Endothelial cell of umbilical vein (primary cell): ENCODE data around the gene RBPJL. TPM values are rescaled to one million over a fixed set of nuclear protein-coding genes. Genes with fewer than 3 reads are reported as not detected.

ENCODE experiments used
- BruUV-seq: library from RNA; stranded (reverse); fragments of 400-500 nt; replicated peaks from 2 replicates; lab custom pipeline; 2021; lab: Mats Ljungman, UMichigan
- CTCF ChIA-PET: fragments of 300-600, 350-600 bp; sonication (Branson Sonifier 250); formaldehyde crosslinking; loops from one replicate; lab custom pipeline; 2021; ENCODE audit warnings: antibody characterized with exemption, inconsistent platforms; lab: Charles Lee
- POLR2A ChIA-PET: fragments of 300-600, 350-600 bp; sonication (Branson Sonifier 250); formaldehyde crosslinking; loops from one replicate; lab custom pipeline; 2021; ENCODE audit warnings: antibody characterized with exemption, inconsistent platforms; lab: Charles Lee
- DNase-seq: peaks from one replicate; pipeline ENCODE4 v3.0.0-alpha.2; 2011; ENCODE audit warnings: low read depth, low spot score
- FAIRE-seq: peaks from 2 replicates; lab custom pipeline; 2011; peaks lifted over from hg19 to GRCh38; lab: Jason Lieb, UNC
- H2AFZ ChIP-seq: 2 replicates; pipeline ENCODE4 v1.6.0; 2012; ENCODE audit warnings: low read depth, low read length, control low read depth, inconsistent platforms
- H3K27ac ChIP-seq: 2 replicates; pipeline ENCODE4 v1.5.1; 2011; ENCODE audit warnings: low read depth, mild to moderate bottlenecking, control low read depth, low read length, moderate library complexity; ENCODE audit not compliant: insufficient read depth
- H3K27me3 ChIP-seq, 2 experiments: 2 replicates each; pipeline versions ENCODE4 v1.6.0 to v1.6.1; 2011; ENCODE audit warnings: low read length in 2 of 2, mixed read lengths in 1 of 2; ENCODE audit not compliant: control insufficient read depth in 2 of 2, insufficient read depth in 2 of 2
- H3K36me3 ChIP-seq, 2 experiments: 2 replicates in 1 of 2; 3 replicates in 1 of 2; pipeline ENCODE4 v1.5.1; 2011; ENCODE audit warnings: low read length in 2 of 2, mild to moderate bottlenecking in 1 of 2, moderate library complexity in 1 of 2; ENCODE audit not compliant: control insufficient read depth in 2 of 2, insufficient read depth in 2 of 2; ENCODE audit errors: extremely low read depth in 1 of 2
- H3K4me1 ChIP-seq: 3 replicates; pipeline ENCODE4 v1.5.1; 2011; ENCODE audit warnings: mild to moderate bottlenecking, low read length; ENCODE audit not compliant: control insufficient read depth, insufficient read depth; ENCODE audit errors: extremely low read depth
- H3K4me2 ChIP-seq: 2 replicates; pipeline ENCODE4 v1.6.1; 2011; ENCODE audit warnings: low read length, control low read depth, mixed read lengths; ENCODE audit not compliant: insufficient read depth
- H3K4me3 ChIP-seq, 3 experiments: fragments of 200-600 bp in 1 of 3; sonication (generic), shearing (Covaris generic) in 1 of 3; replicated peaks in 1 of 3; 2 replicates each; pipeline ENCODE4 v1.5.1; 2011 to 2016; ENCODE audit warnings: control low read depth in 3 of 3, low read length in 3 of 3, mild to moderate bottlenecking in 2 of 3, inconsistent platforms in 1 of 3, low read depth in 1 of 3, moderate library complexity in 1 of 3; ENCODE audit not compliant: insufficient read depth in 1 of 3
- H3K79me2 ChIP-seq: 2 replicates; pipeline ENCODE4 v1.6.0; 2012; ENCODE audit warnings: low read length, inconsistent platforms; ENCODE audit not compliant: control insufficient read depth, insufficient read depth
- H3K9ac ChIP-seq: replicated peaks from 2 replicates; pipeline ENCODE3; 2011; ENCODE audit warnings: low read length, control low read depth; ENCODE audit not compliant: insufficient read depth; ENCODE audit errors: extremely low read depth
- H3K9me1 ChIP-seq: replicated peaks from 3 replicates; pipeline ENCODE4 v1.6.0; 2011; ENCODE audit warnings: mild to moderate bottlenecking, low read length; ENCODE audit not compliant: control insufficient read depth, insufficient read depth; ENCODE audit errors: extremely low read depth
- H3K9me3 ChIP-seq: replicated peaks from 2 replicates; pipeline ENCODE4 v1.5.1; 2012; ENCODE audit warnings: low read length, inconsistent platforms; ENCODE audit not compliant: control insufficient read depth, insufficient read depth
- H4K20me1 ChIP-seq: replicated peaks from 2 replicates; pipeline ENCODE3; 2011; ENCODE audit warnings: mild to moderate bottlenecking, low read length; ENCODE audit not compliant: control insufficient read depth, insufficient read depth; ENCODE audit errors: extremely low read depth
- CTCF ChIP-seq, 2 donors: IDR thresholded peaks; 1 replicate in 1 of 2; 2 replicates in 1 of 2; pipeline ENCODE4 v1.5.1; 2011; ENCODE audit warnings: low read length in 2 of 2, mild to moderate bottlenecking in 2 of 2, moderate library complexity in 2 of 2, control low read depth in 1 of 2, inconsistent platforms in 1 of 2, low read depth in 1 of 2; ENCODE audit not compliant: insufficient read depth in 1 of 2; ENCODE audit errors: extremely low read depth in 1 of 2
- EZH2 ChIP-seq: IDR thresholded peaks from 2 replicates; pipeline ENCODE4 v1.6.1; 2012; ENCODE audit warnings: borderline replicate concordance, low read depth, mild to moderate bottlenecking, moderate library complexity, low read length, inconsistent platforms; ENCODE audit not compliant: severe bottlenecking
- FOS ChIP-seq: IDR thresholded peaks from 2 replicates; pipeline ENCODE4 v1.6.1; 2011; ENCODE audit warnings: mild to moderate bottlenecking, low read length, moderate library complexity, borderline replicate concordance; ENCODE audit not compliant: insufficient read depth
- GATA2 ChIP-seq: IDR thresholded peaks from 2 replicates; pipeline ENCODE4 v1.7.0; 2011; ENCODE audit warnings: low read depth, mild to moderate bottlenecking, moderate library complexity, mixed read lengths, low read length; ENCODE audit not compliant: insufficient read length, insufficient read depth
- JUN ChIP-seq: IDR thresholded peaks from 2 replicates; pipeline ENCODE4 v1.6.1; 2011; ENCODE audit warnings: borderline replicate concordance, low read depth; ENCODE audit not compliant: insufficient read length, insufficient read depth
- MAX ChIP-seq: IDR thresholded peaks from 2 replicates; pipeline ENCODE4 v1.6.1; 2011; ENCODE audit not compliant: insufficient read depth, insufficient read length
- MYC ChIP-seq: IDR thresholded peaks from one replicate; pipeline ENCODE4 v1.6.1; 2011; ENCODE audit warnings: mild to moderate bottlenecking, low read depth, low read length
- POLR2A ChIP-seq: IDR thresholded peaks from 2 replicates; pipeline ENCODE4 v1.6.1; 2012; ENCODE audit warnings: low read depth, mild to moderate bottlenecking, control low read depth, low read length
- POLR2AphosphoS5 ChIP-seq: IDR thresholded peaks from 2 replicates; pipeline ENCODE4 v1.6.1; 2012; ENCODE audit warnings: low read depth, mild to moderate bottlenecking, control low read depth, low read length, moderate library complexity; ENCODE audit not compliant: insufficient read depth
- dilution Hi-C: fragments of 300-500 bp; cut with MboI; formaldehyde crosslinking; loops from one replicate; pipeline ENCODE4 v1.15.0; 2019; ENCODE audit warnings: low sequenced_read_pairs; ENCODE audit not compliant: extremely low pct_ligation_motif_present
- intact Hi-C: fragments of 100-400 bp; cut with micrococcal nuclease; formaldehyde crosslinking; loops from one replicate; pipeline ENCODE4 v1.10.0; 2022
- polyA plus RNA-seq, 4 experiments: library from polyadenylated mRNA; depleted of rRNA in 3 of 4; stranded (reverse) in 3 of 4; unstranded in 1 of 4; fragments of >200 nt; gene quantifications; 2 replicates each; pipeline versions ENCODE4 v1.2.1 to v1.2.3, GENCODE V29; 2011 to 2012; ENCODE audit warnings: missing spikeins in 1 of 4
- total RNA-seq: library from RNA; stranded (reverse); gene quantifications from 2 replicates; pipeline ENCODE4 v1.2.3, GENCODE V29; 2021

RBPJL gene
- total and polyA plus RNA-seq, 2 donors (not counting 3 experiments of a cell fraction or from before 2014, with no cell fraction given) = not detected

- no peak overlapping the region for H3K4me3 ChIP-seq
- ChIA-PET POLR2A (interaction anchor here (0.5 kb wide), 1 partner anchor 18 kb away, joined by 5 read pairs; no protein-coding TSS in a partner anchor), CTCF (interaction anchor here (0.8 to 15.2 kb wide), 14 partner anchors 11 to 448 kb away, joined by 3 to 389 read pairs (median 8); partner anchors contain the start of gene SYS1)
- H4K20me1 ChIP-seq = no peaks in the 10 kb centered on the region
- no peak overlapping the region for H3K4me2 ChIP-seq
- H3K79me2 ChIP-seq = no peaks in the 10 kb centered on the region
- no peak overlapping the region for H2AFZ ChIP-seq
- dilution Hi-C loops = no loop called here
- peaks cover 0 to 3% of the 10 kb centered on the region in 2 experiments for H3K36me3 ChIP-seq
- no peaks in the 10 kb centered on the region for H3K4me1 ChIP-seq
- H3K9me3 ChIP-seq = no peaks in the 10 kb centered on the region
- no TSS peak for BruUV-seq
- FAIRE-seq (no peak), DNase-seq (no peak)
- H3K9ac ChIP-seq = no peak overlapping the region
- H3K27ac ChIP-seq = no peak overlapping the region
- H3K9me1 ChIP-seq = no peaks in the 10 kb centered on the region
- no peaks in the 10 kb centered on the region for H3K27me3 ChIP-seq
- TF ChIP-seq MAX = no peak
- no peak for TF ChIP-seq FOS
- TF ChIP-seq GATA2 = no peak
- no peak for TF ChIP-seq JUN
- no peak for TF ChIP-seq EZH2
- TF ChIP-seq MYC = no peak
- no peak for TF ChIP-seq POLR2A
- no peak for TF ChIP-seq POLR2AphosphoS5
- no peak for TF ChIP-seq CTCF (IDR thresholded peaks at IDR 0.05; ENCODE audit: extremely low read depth in 1 of 2, insufficient read depth in 1 of 2, low read depth in 1 of 2, low read length in 2 of 2)
- intact Hi-C loops = loop anchor here (1.0 kb wide), 2 partner anchors 113 to 127 kb away; no protein-coding TSS in a partner anchor
These were observed 17.1 kb downstream of the RBPJL start for GRCh38 chr20:45323731-45324130.
